ENCODE data around the gene SCARF2.

GRCh38 chr22:20393705-20394476 lies 43.7 kb downstream of the SCARF2 start, which contains the start of gene ZNF74:
- TF ChIP-seq, protein P1, sequence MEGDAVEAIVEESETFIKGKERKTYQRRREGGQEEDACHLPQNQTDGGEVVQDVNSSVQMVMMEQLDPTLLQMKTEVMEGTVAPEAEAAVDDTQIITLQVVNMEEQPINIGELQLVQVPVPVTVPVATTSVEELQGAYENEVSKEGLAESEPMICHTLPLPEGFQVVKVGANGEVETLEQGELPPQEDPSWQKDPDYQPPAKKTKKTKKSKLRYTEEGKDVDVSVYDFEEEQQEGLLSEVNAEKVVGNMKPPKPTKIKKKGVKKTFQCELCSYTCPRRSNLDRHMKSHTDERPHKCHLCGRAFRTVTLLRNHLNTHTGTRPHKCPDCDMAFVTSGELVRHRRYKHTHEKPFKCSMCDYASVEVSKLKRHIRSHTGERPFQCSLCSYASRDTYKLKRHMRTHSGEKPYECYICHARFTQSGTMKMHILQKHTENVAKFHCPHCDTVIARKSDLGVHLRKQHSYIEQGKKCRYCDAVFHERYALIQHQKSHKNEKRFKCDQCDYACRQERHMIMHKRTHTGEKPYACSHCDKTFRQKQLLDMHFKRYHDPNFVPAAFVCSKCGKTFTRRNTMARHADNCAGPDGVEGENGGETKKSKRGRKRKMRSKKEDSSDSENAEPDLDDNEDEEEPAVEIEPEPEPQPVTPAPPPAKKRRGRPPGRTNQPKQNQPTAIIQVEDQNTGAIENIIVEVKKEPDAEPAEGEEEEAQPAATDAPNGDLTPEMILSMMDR (IDR thresholded peaks at IDR 0.05; ENCODE audit: low read depth, low read length) = no peak
- TF ChIP-seq, protein P2, sequence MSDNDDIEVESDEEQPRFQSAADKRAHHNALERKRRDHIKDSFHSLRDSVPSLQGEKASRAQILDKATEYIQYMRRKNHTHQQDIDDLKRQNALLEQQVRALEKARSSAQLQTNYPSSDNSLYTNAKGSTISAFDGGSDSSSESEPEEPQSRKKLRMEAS (IDR thresholded peaks at IDR 0.05; ENCODE audit: low read depth, low read length) = peak; percentile 39; the same call in 1 of the 2 replicates
